EH (cell line): ENCODE results near the gene RELL1.
A peak's percentile ranks its signal among the peaks of the same experiment; 100 is the strongest.

Experiments
- DNase-seq: peaks from one replicate; pipeline ENCODE4 v3.0.0-alpha.2; 2015; ENCODE audit warnings: low read depth

Gene RELL1

DNA sequence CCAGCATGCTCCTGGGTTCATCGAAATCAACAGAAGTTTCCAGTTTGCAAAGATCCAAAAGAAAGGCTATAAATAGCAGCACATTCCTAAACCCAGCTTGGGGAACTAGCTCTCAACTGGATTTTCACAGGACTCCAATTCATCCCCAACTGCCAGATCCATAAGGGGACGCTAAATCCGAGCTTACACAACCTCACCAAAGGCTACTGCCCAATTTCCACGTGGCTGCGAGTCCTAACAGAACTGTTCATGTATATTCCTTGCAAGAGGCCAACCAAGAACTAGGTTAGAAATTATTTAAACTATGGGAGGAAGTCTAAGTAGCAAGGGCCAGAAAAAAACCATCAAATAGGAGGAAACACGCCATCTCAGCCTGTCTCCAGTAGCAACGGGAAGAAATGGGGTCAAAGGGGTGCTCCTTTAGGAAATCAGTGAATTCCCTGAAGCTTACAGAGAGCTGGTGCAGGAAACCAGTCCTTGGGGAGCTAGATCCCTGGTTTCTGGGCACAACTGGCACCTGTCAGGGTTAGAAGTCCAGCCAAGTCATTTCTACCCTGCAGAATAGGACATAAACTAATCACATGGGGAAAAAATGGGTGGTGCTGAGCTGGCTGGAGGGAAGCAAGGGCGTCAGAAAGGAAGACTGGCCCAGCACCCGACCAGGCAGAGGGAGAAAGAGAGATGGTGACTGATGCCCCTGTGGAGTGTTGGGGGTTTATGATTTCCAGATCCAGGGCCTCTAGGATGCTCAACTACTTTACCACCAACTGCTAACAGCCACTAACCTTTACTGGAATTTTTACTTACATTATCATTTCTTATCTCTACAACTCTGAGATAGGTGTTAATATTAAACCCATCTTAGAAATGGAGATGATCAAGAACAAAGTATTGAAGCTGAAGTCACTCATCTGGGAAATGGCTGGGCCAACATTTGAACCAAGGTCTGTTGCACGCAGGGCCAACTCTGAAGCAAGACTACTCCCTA lies 20.5 kb downstream of the RELL1 start:
- no peak for DNase-seq

DNA sequence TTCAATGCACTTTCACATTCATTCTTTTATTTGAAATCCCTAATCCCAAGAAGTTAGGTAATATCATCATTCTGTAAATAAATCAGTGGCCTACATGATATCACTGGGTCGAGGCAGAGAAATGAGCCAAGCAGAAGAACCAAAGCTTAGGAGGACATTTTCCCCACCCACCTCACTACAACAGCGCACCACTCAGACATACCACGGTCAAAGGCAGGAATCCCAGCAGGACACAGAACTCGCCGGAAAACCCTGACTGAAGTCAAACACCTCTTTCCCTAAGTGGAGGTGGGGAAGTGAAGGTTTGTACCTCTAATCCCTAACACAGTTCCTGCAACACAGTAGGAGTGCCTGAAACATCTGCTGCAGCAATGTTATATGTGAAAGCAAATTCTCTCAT lies 21.5 kb downstream of the RELL1 start:
- DNase-seq: no peak

DNA sequence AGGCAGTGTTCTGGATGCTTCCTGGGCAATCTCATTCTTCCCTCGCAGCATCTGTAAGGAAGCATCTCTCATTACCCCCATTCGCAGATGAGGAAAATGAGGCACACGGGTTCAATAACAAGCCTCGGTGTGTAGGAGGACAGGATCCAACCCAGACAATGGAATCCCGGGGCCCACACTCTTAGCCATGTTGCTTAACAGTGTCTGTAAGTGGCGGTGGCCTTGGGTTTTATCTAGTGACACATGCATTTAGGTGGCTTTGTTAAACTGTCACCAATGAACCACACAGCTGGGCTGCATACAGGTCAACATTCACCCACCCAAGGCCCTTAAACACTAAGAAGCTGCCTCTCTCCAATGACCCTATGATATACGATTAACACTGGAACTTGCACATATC lies 22.6 kb downstream of the RELL1 start:
- DNase-seq: no peak

DNA sequence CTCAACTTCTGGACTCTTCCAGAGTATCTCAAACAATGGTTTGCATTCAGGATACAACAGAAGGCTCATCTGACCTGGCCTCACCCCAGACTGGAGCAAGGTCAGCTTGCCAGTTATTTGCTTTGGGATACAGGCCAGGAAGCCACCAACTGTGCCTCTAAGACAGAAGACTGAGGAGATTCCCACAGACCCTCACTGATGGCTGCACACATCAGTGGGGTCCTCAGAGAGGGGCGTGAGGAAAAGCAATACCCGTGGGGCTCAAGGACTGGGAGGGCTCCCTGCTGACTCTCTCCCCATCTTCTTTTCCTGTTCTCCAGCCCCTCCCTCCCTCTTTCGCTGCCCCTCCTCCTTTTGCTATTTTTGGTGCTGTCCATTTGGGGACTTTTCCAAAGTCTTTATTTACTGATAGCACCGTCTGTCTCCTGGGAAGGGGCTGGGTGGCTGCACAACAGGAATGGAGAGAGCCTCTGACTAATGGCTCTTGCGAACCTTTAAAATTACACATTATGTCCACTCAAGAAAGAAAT lies 23.2 kb downstream of the RELL1 start:
- peak; percentile 13 for DNase-seq

DNA sequence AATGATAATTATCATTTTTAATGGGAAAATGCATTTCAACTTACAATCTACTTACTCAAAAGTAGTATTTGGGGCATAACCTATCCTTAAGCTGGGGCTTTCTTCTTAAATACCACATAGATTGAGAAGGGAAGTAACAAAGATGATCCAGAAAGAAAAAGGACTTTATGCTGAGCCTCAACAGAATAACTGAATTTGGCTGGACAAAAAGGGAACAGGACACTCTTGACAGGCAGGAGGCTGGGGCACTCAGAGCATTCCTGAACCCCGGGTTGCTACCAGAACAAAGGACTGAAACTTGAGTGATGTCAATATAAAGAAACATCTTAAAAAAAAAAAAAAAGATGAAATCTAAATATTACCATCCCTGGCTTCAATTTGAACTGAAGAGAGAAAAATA lies 23.9 kb downstream of the RELL1 start:
- DNase-seq: no peak

DNA sequence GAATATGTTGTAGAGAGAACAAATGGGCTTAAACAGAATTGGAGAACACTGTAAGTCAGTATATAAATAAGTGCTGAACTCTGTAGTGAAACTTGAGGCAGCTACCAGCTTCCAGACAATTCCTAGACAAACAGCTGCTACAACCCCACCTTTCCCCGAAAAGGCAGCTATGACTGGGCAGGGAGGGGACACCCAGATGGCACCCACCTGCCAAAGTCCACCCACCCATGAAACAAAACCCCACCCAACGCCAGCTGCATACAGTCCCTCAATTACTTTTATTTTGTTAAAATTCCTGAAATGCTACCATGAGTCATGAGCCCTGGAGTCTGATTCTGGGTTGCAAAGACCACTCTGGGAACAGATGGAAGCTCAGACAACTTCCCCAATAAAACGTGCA lies 24.4 kb downstream of the RELL1 start:
- peak; percentile 70 for DNase-seq

DNA sequence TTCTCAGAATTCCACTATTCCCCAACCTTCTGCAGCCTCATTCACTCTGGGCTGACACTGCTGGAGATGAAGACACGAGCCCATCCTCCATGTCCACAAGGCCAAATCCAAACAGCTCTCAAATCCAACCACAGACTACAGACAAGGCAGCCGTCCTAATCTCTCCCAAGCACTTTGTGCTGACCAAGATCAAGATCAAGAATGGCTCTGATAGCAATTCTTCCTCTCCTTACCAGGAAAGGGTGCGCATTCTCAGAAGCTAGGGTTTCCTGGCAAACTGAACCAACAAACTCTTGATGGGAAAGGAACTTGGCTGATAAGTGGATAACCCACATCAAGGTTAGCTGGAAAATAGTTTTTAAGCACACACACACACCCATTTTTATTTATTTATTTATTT lies 26.5 kb downstream of the RELL1 start:
- no peak for DNase-seq

DNA sequence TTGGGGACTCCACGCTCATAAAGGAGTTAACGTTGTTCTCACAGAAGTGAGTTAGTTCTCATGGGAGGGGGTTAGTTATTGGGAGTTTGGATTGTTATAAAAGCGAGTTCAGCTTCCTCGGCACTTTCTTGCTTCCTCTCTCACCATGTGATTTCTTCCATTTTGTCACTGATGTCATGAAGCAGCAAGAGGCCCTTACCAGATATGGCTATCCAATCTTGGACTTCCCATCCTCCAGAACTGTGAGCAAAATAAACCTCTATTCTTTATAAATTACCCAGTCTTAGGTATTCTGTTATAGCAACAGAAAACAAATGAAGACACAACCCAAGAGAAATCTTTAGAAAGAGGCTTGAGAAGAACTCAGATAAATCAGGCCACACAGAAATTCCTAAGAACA lies 29.5 kb downstream of the RELL1 start:
- no peak for DNase-seq

DNA sequence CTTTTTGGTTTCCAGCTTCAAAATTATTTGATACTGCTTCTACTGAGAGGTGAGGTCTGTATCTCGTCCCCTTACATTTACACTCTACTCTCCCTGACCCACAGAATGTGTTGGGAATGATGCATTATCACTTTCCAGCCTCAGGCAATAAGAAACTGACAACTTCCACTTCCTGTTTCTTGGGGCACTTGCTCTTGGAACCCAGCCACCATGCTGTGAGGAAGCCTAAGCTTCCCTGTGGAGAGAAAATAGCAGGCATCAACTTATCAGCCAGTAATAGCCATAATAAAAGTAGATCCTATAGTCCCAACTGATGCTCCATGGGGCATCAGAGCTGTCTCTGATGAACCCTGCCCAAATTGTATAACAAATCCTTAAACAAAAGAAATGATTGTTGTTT lies 32.6 kb downstream of the RELL1 start:
- peak; percentile 68 for DNase-seq

DNA sequence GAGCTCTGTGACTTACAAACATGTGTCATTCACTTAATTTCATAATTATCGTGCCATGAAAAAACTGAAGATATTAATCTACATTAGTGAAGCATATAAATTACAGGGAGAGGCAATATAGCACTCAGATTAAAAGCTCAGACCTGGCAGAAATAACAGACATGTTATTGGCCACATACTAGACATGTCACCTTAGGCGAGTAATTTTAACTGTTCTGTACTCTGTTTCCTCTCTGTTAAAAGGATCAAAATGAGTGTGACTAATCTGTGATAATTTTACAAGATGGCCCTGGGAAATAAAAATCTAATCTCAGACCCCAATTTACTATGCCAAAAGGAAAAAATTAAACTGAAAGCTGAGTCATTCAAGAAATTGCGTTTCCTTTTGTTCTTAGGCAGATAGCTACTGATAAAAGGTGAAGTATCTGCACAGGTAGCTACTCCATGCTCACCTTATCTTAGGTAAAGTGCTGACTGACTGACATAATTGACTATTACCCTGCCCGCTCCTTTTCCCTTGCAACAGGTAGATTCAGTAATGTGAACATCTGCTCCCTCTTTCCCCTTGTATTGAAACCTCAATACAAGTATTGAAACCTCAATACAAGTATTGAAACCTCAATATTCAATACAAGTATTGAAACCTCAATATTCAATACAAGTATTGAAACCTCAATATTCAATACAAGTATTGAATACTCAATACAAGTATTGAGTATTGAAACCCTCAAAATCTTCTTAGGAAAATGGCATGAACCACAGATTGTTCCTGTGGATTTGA lies 33.2 kb downstream of the RELL1 start:
- DNase-seq: no peak

DNA sequence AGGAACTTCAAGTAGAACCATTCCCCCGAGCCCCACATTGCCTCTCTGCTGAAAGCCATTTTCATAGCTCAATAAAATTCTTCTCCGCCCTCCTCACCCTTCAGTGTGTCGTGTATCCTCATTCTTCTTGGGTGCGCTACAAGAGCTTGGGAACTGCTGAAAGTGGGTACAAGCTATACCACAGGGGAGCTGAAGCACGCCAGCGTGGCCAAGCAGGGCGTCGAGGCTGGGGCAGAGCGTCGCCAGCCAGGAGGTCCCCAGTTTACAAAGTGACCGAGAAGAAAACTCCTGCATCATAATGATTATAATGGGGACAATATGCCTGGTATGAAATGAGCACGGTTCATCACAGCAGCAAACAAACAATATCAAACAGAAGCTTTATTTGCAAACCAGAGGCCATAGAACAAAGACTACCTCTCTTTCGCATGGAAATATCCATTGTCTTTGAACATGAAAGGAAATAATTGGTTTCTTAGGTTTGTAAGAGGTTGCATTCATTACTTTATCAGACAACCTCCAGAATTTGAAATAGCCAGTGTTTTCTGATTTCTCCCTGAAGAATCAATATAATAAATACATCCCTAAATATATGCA lies 34.3 kb downstream of the RELL1 start:
- no peak for DNase-seq

DNA sequence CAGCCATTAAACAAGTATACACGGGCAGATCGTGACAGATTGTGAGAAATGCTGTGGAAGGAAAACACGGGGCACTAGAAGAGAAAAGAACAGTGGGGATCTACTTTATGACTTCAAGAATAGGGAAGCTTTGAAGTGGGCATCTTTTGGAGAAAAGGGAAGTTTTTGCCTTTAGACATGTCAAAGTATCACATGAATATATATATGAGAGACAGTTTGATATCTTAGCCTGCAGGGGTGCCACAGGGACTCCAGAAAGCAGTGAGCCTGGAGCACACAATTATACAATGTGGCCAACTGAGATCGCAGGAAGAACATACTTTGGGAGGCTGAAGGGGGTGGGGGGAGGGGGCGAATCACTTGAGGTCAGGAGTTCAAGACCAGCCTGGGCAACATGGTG lies 35.7 kb downstream of the RELL1 start:
- DNase-seq: no peak

DNA sequence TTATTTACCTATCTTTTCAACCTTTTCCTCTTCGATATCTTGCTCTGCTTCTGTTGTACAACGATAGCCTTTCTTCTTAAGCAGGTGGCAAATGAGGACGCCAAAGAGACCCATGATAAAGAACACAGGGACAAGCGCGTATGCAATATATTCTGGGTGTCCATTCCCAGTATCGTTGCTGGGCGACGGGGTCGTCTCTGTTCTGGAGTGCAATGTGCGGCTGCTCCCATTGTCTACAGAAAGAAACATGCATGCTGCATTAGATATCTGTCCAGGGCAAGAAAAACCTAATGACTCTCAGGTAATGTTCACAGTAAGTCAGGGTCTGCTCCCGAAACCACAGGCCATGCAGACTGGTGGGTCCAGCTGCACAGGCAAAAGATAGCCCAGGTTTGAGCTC lies 36.9 kb downstream of the RELL1 start:
- no peak for DNase-seq

DNA sequence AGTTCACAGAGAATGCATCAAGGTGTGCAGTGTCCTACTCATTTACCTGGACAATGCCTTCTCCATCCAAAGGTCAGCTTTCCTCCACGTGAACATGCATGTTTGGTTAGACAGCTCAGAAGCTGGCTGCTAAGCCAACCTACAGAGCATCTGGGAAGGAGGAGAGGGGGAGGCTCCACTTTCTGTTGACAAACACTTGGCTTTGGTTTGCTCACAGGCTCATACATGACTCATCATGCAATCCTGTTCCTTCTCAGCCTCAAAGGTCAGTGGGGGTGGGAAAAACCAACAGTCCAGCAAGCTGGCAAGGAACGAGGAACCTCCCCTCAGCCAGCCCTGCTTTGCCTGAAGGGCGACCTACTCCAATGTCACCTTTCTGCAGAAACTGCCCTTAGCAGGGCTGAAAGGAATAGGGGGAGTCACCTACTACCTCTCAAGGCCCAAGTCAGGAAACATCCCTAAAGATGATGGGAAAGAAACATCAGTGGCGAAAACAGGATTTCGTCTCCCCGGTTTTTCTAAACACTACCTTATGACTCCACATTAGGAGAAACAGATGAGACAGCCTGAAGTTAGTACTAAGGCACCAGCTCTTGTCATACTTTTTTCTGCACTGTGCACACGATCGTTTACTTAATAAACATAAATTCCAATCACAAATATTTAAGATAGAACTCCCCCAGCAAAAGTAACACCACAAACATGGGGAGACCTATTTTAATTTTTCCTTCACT lies 37.9 kb downstream of the RELL1 start:
- DNase-seq: peak; percentile 93

DNA sequence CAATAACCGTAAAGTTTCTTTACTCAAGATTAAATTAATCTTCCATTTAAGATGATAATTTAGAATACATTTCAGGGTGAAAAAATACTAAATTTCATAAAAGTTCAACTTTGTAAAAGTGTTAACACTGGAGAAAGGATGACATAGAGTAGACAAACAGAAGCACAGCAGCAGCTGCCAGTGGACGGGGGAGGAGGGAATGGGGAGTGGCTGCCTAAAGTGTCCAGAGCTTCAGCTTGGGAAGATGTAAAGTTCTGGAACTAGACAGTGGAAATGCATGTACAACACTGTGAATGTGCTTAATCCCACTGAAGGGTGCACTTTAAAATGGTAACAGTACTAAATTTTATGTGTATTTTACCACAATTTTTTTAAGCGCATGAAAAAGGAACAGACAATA lies 39.9 kb downstream of the RELL1 start:
- no peak for DNase-seq

DNA sequence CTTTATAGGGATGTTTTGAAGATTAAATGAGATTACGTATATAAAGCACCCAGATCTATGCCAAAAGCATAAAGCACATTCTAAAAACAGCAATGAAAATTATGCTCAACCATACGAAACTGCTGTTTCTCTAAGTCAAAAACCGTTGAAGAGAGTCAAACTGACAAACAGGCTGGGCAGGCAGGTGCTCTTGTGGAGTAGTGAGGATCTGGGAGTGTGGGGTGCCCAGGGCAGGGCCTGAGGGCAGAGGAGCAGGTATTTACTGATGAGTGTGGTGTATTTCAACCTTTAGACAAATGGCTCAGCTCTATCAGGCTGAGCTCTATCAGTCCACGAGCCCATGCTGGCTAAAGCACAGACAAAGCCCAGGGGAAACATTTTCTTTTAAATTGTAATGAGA lies 40.4 kb downstream of the RELL1 start:
- DNase-seq: no peak

DNA sequence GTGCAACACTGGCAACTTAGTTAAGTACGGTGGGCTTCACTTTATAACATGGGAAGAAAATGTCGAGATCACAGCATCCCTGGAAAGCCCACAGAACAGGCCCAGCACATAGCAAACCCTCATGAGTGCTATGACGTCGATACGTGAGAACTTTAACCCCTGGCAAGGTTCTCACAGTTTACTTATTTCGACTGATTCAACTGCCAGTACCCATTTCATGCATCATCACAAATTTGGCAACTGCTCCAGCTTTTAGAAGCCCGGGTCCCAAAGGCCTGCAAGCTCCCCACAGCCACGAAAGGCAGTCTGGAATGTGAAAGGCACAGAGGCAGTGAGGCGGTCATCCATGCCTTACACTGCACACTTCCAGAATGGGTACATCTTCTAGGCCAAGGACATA lies 41.2 kb downstream of the RELL1 start:
- DNase-seq: no peak

DNA sequence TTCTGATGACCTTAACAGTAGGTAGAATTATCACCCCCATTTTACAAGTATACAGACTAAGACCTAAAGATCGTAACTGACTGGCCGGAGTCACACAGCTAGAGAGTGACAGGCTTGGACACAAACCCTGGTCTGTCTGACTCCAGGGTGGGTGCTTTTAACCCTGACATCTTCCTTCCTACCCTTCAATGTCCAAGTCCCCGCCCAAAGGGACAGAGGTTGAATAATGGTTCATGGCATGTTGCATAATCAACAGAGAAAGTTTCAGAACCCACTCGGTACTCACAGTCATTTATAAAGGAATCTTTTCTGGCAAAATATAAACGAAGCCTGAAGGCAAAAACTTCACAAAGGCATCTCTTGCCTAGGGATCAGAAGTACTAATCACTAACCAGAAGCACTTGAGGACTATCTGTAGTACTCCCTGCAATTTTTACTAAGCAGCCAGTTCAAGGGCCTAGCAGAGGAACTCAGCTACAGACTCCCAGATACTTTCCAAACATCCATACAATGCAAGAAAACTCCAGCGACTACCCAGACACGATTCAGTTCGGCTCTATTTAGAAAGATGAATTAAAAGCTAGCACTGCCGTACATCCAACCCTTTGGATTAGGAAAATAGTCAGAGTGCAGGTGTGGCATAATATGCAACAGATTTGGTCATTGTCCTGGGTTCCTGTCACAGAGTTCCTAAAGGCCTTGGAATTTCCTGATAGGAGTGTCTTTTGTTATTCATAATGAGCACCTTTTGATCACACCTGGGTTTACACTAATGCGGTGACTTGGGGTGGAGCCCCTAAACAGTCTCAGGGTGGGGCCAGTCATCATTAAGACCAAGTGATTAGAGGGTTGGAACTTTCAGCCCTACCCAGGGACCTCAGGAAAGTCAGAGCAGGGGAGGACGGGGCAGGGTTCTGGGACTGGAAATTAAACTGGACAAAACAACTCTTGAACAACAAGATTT lies 44.0 kb downstream of the RELL1 start:
- no peak for DNase-seq

DNA sequence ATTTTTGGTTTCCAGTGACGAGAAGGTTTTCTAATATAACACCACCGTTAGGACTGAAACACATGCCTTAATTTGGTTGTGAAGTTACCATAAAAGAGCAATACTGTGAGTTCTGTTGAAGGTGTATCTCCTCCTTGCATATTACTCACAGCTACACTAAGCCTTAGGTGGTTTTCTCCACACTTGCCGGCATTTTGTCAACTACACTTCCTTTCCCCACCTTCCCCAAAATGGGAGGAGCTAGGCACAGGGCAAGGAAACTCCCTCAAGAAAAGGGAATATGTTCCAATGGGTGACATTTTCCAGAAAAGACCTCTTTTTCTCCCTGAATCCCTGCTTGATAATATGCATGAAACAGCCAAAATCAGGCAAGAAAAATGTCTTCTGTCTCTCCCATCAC lies 44.8 kb downstream of the RELL1 start:
- DNase-seq: no peak

DNA sequence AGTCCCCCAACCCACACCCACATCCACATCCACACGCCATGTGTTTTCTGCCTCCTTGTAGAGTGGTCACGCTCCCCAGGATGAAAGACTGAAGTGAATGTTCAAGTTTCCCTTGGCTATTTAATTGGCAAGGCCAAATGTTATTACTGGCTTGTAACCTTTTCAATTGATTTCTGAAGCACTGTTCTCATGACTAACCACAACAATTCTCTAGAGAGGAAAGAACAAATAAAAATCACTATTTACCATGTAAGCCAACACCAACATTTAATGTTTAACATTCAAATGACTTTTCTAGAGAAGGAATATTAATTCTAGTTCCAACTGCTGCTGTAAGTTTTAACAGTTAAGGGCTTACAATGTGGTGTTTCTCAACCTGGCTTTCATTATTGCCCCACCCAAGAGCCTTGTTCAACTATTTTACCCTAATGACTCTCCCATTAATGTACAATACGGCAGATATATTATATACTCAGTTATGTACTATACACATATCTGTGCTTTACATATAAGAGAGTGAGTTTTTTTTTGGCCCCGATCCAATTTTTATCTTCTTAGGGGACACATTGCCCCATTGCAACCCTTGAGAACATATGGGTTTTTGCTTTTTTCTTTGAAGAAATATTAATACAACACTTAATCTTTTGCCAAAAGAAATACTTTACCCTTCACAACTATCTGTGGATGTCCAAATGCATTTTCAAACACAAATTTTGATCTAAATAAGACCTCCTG lies 46.5 kb downstream of the RELL1 start:
- no peak for DNase-seq
